Measurements from ENCODE around the gene ADAMTS13. TPM values are rescaled to one million over a fixed set of nuclear protein-coding genes. Genes with fewer than 3 reads are reported as not detected.

Gene ADAMTS13
- total and polyA plus RNA-seq, 4 donors, result 6.5 to 13.3 (median 10.4) TPM

DNA sequence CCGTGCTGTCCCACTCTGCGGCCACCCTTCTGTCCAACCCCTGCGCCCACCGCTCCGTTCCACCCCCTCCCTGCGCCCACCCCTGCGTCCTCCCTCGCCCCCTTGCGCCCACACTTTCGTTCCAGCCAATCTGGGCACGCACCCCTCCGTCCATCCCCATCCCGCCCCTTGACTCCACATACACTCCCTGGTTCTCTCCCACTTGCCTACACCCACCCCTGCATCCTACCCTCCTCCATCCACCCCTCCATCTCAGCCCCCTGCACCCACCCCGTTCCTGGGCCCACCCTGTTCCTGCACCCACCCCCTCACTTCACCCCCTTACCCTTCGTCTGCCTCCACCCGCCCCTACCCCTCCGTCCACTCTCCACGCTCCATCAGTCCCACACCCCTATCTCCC is 7.0 kb downstream of the ADAMTS13 start:
- no peaks in the 10 kb centered on the region for H3K27me3 ChIP-seq (ENCODE audit: control insufficient read depth in 4 of 4, insufficient read depth in 4 of 4, low read length in 3 of 4)
- H3K4me3 ChIP-seq (ENCODE audit: low read depth in 1 of 3, low read length in 3 of 3), result no peak overlapping the region

DNA sequence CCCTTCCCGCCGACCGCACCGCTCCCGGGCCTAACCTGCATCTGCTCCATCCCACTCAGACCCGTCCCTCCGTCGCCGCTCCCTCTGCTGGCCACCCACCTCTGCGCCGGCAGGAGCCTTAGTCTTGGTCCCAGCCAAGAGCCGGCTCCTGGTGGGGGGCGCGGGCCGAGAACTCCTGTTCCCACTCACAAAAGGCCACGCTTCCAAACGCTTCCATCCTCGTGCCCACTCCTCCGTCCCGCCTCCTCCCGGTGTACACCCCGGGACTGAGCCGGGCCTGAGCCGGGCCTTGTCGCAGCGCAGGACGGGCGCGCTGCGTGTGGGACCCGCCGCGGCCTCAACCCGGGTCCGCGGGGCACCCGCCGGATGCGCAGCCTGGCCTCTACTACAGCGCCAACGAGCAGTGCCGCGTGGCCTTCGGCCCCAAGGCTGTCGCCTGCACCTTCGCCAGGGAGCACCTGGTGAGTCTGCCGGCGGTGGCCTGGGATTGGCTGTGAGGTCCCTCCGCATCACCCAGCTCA is 7.5 kb downstream of the ADAMTS13 start:
- 54% methylated on average over 49 of the region's 49 CpGs for WGBS
- H3K4me3 ChIP-seq (ENCODE audit: low read depth in 1 of 3, low read length in 3 of 3), result no peak overlapping the region
- peak in 1 of 2 donors; percentile 40 for TF ChIP-seq RAD21 (IDR thresholded peaks at IDR 0.05)
- TF ChIP-seq NR2F2 (IDR thresholded peaks at IDR 0.05), result no peak

More for the DNA sequence above, 7.0 kb downstream of the ADAMTS13 start:
- Histone ChIP-seq H3K4me1 (ENCODE audit: control insufficient read depth in 4 of 4, insufficient read depth in 4 of 4, low read length in 3 of 4) (peaks cover 0 to 8% (median 4%) of the 10 kb centered on the region in 4 donors), H3K9me3 (ENCODE audit: control insufficient read depth in 4 of 4, low read length in 3 of 4) (no peaks in the 10 kb centered on the region), H3K36me3 (ENCODE audit: control insufficient read depth in 4 of 4, insufficient read depth in 3 of 4, low read depth in 1 of 4, low read length in 3 of 4) (no peaks in the 10 kb centered on the region), H3K9ac (ENCODE audit: low read depth in 1 of 2, low read length in 2 of 2) (no peak overlapping the region), H3K27ac (ENCODE audit: low read depth in 1 of 2, low read length in 2 of 2) (no peak overlapping the region)
- TF ChIP-seq GABPA (IDR thresholded peaks at IDR 0.05 in 1 of 2, conservative IDR thresholded peaks at IDR 0.05 in 1 of 2), result no peak
- TF ChIP-seq TAF1 (conservative IDR thresholded peaks at IDR 0.05), result no peak
- TF ChIP-seq HNF4G (IDR thresholded peaks at IDR 0.05), result no peak
- TF ChIP-seq SP1 (IDR thresholded peaks at IDR 0.05), result no peak
- TF ChIP-seq, protein P1, sequence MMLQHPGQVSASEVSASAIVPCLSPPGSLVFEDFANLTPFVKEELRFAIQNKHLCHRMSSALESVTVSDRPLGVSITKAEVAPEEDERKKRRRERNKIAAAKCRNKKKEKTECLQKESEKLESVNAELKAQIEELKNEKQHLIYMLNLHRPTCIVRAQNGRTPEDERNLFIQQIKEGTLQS (IDR thresholded peaks at IDR 0.05), result no peak
- no peak for TF ChIP-seq ZBTB33 (IDR thresholded peaks at IDR 0.05)
- TF ChIP-seq RAD21 (IDR thresholded peaks at IDR 0.05), result no peak
- no peak for TF ChIP-seq FOXA2 (IDR thresholded peaks at IDR 0.05)
- TF ChIP-seq NR2F2 (IDR thresholded peaks at IDR 0.05), result no peak
- TF ChIP-seq JUND (IDR thresholded peaks at IDR 0.05), result no peak
- no peak for DNase-seq (ENCODE audit: low spot score)
- 27% methylated on average over 18 of the region's 18 CpGs for WGBS

DNA sequence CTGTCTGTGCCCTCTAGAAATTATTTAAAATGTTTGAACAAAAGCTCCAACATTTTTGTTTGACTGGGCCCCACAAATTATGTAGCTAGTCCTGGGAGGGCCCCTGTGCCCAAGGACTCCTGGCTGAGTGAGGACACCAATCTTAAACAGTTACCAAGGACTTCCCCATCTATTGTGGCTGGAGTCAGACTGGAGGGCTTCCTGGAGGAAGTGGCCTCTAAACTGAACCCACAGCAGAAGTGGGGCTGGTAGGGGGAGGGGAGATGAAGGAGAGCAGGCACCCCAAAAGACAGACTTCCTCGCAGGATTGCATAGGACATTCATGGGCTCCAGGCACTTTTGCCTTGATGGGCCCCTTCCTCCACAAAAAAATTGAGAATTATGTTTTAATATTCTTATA is 8.1 kb downstream of the ADAMTS13 start:
- no peak for DNase-seq (ENCODE audit: low spot score)
- Histone ChIP-seq H3K27ac (ENCODE audit: low read depth in 1 of 2, low read length in 2 of 2) (no peak overlapping the region), H3K9me3 (ENCODE audit: control insufficient read depth in 4 of 4, low read length in 3 of 4) (no peaks in the 10 kb centered on the region), H3K4me1 (ENCODE audit: control insufficient read depth in 4 of 4, insufficient read depth in 4 of 4, low read length in 3 of 4) (peaks cover 0 to 8% (median 4%) of the 10 kb centered on the region in 4 donors), H3K4me3 (ENCODE audit: low read depth in 1 of 3, low read length in 3 of 3) (no peak overlapping the region), H3K27me3 (ENCODE audit: control insufficient read depth in 4 of 4, insufficient read depth in 4 of 4, low read length in 3 of 4) (no peaks in the 10 kb centered on the region), H3K36me3 (ENCODE audit: control insufficient read depth in 4 of 4, insufficient read depth in 3 of 4, low read depth in 1 of 4, low read length in 3 of 4) (no peaks in the 10 kb centered on the region), H3K9ac (ENCODE audit: low read depth in 1 of 2, low read length in 2 of 2) (no peak overlapping the region)
- 95% methylated on average over 1 of the region's 1 CpG for WGBS
- TF ChIP-seq GABPA (IDR thresholded peaks at IDR 0.05 in 1 of 2, conservative IDR thresholded peaks at IDR 0.05 in 1 of 2) (no peak), HNF4A (conservative IDR thresholded peaks at IDR 0.05) (no peak), NR2F2 (IDR thresholded peaks at IDR 0.05) (no peak), EGR1 (IDR thresholded peaks at IDR 0.05; ENCODE audit: low read depth in 2 of 2) (no peak), RXRA (IDR thresholded peaks at IDR 0.05) (no peak), FOXA1 (IDR thresholded peaks at IDR 0.05) (no peak), FOXA2 (IDR thresholded peaks at IDR 0.05) (no peak), SP1 (IDR thresholded peaks at IDR 0.05) (no peak), HNF4G (IDR thresholded peaks at IDR 0.05) (no peak)
- TF ChIP-seq, protein P1 (IDR thresholded peaks at IDR 0.05), result no peak
- TF ChIP-seq, protein P2, sequence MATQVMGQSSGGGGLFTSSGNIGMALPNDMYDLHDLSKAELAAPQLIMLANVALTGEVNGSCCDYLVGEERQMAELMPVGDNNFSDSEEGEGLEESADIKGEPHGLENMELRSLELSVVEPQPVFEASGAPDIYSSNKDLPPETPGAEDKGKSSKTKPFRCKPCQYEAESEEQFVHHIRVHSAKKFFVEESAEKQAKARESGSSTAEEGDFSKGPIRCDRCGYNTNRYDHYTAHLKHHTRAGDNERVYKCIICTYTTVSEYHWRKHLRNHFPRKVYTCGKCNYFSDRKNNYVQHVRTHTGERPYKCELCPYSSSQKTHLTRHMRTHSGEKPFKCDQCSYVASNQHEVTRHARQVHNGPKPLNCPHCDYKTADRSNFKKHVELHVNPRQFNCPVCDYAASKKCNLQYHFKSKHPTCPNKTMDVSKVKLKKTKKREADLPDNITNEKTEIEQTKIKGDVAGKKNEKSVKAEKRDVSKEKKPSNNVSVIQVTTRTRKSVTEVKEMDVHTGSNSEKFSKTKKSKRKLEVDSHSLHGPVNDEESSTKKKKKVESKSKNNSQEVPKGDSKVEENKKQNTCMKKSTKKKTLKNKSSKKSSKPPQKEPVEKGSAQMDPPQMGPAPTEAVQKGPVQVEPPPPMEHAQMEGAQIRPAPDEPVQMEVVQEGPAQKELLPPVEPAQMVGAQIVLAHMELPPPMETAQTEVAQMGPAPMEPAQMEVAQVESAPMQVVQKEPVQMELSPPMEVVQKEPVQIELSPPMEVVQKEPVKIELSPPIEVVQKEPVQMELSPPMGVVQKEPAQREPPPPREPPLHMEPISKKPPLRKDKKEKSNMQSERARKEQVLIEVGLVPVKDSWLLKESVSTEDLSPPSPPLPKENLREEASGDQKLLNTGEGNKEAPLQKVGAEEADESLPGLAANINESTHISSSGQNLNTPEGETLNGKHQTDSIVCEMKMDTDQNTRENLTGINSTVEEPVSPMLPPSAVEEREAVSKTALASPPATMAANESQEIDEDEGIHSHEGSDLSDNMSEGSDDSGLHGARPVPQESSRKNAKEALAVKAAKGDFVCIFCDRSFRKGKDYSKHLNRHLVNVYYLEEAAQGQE (IDR thresholded peaks at IDR 0.05), result no peak

More for the DNA sequence above, 7.5 kb downstream of the ADAMTS13 start:
- Histone ChIP-seq H3K9ac (ENCODE audit: low read depth in 1 of 2, low read length in 2 of 2) (no peak overlapping the region), H3K36me3 (ENCODE audit: control insufficient read depth in 4 of 4, insufficient read depth in 3 of 4, low read depth in 1 of 4, low read length in 3 of 4) (no peaks in the 10 kb centered on the region), H3K27ac (ENCODE audit: low read depth in 1 of 2, low read length in 2 of 2) (no peak overlapping the region), H3K27me3 (ENCODE audit: control insufficient read depth in 4 of 4, insufficient read depth in 4 of 4, low read length in 3 of 4) (no peaks in the 10 kb centered on the region), H3K9me3 (ENCODE audit: control insufficient read depth in 4 of 4, low read length in 3 of 4) (no peaks in the 10 kb centered on the region), H3K4me1 (ENCODE audit: control insufficient read depth in 4 of 4, insufficient read depth in 4 of 4, low read length in 3 of 4) (peaks cover 0 to 8% (median 4%) of the 10 kb centered on the region in 4 donors)
- peak; percentile 57 for DNase-seq (ENCODE audit: low spot score)

Data from liver (tissue), 9 donors.